Inflammatory macrophage treated with lipopolysaccharide for 4 hours (primary cell): ENCODE results near the gene TBCK.
A peak's percentile ranks its signal among the peaks of the same experiment; 100 is the strongest.
"Not testable (repeated sequence)": the region's sequence is repeated elsewhere in the genome, so short reads cannot be mapped to it uniquely, and the experiment has no call there.

Source experiments
- DNase-seq: peaks from one replicate; pipeline ENCODE4 v3.0.0-alpha.2; 2020

TBCK gene

DNA sequence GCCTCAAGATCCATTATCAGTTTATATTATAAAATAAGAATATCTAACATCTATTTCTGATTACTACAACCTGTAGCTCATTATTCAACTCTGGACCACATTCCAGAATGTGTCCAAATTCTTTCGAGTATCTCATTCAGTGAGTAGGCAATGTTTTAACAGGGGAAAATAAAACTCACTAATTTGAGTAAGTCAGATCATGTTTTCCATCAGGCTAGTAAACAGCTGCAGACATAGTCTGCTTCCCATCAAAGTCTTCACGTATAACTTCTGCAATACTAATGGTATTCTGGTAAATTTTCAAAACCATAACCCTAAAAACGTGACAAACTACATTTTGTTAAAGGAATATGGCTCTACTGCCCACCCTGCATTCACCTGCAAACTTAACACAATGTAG is 31.8 kb downstream of the TBCK start:
- DNase-seq = no peak

DNA sequence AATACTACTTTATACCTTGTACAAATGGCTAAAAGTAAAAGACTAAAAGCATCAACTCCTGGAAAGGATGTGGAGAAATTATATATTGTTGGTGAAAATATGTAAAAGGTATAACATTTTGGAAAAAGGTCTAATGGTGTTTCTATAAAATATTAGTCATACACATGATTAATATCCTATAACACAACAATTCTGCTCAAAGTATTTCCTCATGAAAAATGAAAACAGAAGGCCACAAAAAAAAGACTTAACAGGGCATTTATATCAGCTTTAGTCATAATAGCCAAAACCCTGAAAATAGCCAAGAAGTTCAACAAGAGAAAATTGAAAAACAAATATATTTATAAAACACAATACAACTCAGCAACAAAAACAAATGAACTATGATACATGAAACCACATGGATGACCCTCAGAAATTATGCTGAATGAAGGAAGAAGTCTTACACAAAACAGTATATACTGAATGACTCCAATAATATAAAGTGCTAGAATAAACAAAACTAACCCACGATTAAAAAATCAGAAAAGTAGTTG is 38.8 kb downstream of the TBCK start:
- DNase-seq = no peak

DNA sequence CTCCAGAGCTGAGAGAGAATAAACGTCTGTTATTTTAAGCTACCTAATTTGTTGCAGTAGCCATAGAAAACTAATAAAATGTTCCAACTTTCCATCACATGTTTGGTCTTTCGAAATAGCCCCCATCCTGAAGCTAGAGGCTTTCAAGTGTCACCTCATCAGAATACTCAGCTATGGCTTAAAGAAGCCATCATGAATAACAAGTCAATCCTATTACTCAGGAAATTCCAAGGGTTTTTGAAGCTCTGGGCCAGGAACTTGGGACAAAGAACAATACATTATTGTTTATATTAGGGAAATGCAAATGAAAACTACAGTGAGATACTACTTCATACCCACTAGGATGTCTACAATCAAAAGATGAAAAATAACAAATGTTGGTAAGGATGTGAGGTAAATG is 42.2 kb downstream of the TBCK start:
- no peak for DNase-seq

DNA sequence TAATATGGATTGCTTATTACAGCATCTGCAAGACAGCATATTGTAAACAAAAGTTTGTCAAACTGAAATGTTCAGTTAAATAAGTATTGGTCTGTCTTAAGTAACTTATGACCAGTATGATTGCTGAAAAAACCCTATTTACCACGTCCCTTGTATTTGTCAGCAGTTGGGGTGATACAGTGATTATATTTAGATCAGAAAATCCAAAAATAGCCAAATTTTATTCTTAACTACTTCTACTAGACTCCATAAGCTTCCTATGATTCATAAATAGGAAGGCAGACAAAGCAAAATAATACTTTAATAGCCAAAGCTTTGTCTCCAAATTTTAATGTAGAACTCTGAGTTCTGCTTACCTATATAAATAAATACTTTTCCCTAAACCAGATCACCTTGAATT is 45.3 kb downstream of the TBCK start:
- no peak for DNase-seq

DNA sequence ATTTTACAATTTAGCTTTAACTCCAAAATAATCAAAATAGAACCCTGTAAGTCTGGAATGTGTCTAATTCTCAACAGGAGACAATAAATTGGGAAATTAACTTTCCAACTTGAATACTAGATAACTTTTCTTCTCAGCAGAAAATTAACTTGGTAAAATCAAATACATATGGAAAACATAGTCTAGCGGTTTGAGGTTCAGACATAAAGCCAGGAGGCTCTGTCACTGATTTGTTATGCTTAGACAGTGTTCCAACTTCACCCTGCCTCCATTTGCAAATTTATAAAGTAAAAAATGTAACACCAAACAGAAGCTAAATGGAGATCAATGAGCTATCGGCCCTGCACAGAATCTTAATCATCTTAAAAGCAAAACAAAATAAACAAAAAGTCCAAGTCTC is 46.3 kb downstream of the TBCK start:
- DNase-seq = no peak

DNA sequence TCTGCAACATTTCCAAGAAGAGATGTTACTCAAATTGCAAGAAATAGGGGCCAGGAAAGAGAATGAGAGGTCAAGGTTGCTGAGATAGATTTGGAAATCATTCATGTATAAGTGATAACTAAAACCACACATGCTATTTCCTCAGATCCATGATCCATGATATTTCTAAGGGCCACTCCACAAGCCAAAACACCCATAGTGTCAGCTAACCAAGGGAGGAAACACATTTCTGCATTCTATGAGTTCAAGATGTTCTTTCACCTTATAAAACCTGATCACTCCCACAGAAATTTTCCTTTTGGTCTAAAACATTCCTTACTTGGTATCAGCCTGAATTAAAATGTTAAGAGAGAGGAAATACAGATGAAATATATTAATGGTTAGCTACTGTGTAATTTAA is 47.2 kb downstream of the TBCK start:
- DNase-seq = no peak

DNA sequence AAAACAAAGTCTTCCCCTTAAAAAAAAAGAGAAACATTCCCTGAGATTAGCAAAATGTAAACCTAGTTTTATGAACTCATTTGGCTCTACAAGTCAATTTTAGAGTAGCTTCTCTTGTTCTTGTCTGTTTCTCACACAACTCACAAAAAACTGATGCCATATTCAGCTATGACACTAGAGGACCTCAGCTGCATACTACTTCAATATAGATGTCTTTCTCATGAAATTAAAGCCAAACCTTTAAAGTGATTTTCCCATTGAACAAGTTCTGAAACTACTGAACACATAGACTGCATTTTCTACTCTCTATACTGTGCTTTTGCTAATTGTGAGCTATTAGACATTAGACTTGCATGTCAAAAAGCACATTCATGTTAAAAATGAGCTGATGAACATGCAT is 49.8 kb downstream of the TBCK start:
- peak; percentile 10 for DNase-seq

DNA sequence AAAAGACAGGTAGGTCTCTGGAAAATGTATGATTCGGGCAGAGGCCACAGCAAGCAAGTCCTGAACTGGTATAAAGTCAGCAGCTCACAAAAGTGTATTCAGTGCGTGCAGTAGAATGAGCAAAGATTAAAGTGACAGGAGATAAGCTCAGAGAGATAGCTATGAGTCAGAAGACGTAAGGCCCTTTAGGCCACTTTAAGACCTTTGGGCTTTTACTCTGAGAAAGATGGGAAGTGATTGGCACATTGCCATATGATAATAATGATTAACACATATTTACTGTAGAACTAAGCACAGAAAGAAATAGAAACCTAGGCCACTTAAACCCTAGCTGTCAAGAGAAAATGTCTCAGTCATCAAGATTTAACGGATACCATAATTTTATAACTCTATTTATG is 51.7 kb downstream of the TBCK start:
- DNase-seq = no peak

DNA sequence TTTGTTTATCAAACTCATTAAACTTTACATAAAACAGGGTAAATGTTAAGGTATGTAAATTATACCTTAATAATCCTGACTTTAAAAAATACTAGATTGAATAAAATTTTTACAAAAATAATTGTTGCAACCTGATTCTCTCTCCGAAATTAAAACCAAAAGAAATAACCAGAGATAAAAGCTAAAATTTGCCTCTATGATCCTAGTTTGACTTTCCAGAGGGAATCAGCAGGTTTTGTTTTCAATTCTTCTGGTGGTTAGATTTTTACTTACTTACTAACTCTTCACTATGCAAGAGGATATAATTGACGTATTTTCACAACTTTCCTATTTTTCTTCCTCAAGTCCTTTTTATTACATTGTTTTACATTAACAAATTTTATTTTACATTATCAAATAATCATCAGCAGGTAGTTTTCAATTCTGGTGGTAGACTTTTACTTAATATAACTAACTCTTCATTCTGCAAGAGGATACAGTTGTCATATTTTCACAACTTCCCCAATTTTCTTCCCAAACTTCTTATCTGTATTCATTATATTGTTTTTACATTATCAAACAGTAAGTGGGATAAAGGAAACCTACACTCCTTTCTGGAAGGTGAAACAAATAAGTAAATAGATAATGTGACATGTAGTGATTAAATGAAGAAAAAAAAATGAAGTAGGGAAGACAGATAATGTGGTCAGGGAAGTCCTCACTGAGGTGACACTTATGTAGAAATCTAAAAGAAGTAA is 52.2 kb downstream of the TBCK start:
- DNase-seq = no peak

DNA sequence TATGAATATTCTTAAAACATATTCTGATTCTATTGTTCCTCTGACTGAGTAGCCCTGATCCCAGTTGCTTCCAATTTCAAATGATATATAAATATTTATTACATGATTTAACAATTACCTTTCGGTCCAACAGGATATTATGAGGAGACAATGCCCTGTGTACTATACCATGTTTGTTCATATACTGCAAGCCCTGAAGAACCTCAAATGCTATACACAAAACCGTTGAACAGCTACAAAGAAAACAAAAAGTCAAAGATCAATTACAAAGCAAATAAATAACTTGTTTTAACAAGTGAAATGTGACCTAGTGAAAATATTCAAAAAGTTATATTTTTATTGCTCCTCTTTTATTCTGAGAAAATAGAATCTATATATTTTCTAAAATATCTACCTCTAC is 54.0 kb downstream of the TBCK start:
- DNase-seq = no peak

DNA sequence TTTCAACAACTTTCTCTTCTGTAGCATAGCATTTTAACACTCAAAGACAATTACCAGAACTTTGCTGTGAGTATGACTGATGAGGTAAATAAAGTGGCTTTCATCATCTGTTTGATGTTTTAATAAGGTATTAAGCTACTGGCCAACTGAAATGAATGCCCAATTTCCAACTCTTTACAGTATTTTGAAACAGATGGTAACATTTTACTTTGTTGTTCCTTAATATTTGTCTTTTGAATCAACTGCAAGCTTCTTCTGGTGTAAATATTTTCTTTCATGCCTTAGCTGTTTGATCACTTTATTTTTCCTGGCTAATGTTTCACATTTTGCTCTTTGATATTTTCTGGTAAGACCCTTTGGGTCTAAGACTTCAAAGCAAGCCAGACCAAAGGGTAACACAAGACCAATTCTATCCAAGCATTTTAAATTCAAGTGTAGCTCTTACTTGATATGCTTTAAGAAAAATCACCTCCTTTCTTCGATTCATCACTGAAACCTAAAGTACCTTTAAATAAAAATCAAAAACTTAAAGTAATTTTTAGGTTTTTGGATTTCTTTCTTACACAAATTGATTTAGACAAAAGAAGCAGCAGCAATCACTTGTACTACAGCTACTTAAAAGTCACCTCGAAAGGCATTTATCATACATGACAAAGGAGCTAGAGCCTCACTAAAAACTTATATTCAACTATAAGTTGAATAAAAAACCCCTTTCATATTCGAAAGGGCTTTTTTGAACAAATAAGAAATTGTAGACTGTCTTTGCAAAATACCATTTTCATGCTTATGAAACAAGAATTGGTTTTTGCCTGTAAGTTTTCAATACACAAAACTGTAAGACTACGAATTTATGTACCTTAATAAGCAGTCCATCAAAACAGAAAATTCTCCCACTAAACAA is 57.6 kb downstream of the TBCK start:
- no peak for DNase-seq

DNA sequence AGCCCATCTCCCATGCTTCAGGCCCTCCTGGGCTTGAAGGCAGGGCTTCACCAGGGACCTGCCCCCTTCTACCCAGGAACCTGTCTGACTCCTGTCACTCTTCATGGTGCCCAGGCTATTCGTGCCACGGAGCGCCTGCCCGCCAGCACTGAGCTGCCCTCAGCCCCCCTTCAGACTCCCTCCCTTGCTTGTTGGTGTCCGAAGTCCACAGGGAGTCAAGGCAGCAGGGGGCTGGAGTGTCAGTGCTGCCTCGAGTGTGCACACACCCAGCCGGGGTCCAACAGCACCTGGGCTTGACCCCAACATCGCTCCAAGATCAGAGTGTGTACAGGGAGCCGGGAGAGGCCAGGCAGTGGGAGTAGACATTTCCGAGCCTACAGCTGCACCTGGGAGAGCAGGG is 59.8 kb downstream of the TBCK start:
- DNase-seq = no peak

DNA sequence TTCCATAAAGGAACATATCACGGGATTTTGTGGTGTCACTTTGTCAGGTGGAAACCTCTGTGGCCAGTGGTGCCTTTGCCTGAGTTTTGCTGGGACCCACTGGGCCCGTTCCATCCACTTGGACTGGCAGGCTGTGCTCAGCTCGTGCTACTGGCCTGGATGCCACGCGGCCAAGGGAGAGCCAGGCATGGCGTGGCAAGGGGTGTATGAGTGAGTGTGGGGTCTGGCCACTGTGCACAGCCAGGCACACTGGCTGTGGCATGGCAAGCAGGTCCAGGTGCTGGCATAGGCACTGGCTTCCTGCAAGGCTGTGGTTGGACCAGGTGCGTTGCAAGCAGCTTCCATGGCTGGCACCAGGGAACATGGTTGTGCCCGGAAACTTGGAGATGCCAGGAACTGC is 60.8 kb downstream of the TBCK start:
- no peak for DNase-seq

DNA sequence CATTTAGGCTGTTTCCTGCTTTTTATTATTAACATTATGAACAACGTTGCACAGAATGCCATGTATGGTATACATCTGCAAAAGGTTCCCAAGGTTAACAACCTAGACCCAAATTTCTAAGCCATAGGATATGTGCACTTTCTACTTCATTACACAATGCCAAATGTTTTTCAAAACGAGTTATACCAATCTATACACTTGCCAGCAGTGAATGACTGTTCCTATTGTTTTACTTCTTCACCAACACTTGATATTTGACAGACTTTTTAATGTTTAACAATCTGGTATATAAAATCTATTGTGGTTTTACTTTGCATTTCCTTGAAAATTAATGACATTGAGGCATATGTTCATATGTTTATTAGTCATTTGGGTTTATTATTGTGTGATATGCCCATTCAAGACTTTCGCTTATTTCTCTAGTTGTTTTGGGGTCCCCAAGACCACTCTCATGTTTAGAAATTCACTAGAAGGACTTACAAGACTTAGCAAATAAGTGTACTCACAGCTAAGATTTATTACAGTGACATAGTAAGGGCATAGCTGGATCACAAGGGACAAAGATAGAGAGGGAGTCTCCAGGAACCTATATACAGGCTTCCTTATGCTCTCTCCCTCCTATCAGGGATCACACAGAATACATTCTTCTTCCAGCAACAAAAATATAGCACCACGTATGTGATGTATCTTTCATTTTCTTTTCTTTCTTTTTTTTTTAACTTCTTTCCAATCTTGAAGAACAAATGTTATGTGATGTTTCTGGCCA is 62.5 kb downstream of the TBCK start:
- no peak for DNase-seq

DNA sequence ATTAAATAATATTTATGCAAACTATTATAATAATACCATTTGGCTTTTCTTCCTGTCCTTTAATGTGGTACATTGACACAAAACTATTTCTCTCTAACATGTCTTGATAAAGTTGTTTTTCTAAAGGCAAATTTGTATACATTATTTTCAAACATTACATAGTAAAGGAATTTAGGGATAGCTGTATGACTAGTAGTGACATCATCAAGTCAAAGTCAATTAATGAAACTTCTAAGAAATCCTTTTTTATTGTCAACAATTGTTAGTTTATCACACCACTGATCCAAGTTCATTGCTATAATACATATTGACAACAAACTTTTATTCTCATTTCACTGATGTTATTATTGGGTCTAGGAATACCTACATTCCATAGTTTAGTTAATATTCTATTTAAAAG is 68.4 kb downstream of the TBCK start:
- DNase-seq = no peak

DNA sequence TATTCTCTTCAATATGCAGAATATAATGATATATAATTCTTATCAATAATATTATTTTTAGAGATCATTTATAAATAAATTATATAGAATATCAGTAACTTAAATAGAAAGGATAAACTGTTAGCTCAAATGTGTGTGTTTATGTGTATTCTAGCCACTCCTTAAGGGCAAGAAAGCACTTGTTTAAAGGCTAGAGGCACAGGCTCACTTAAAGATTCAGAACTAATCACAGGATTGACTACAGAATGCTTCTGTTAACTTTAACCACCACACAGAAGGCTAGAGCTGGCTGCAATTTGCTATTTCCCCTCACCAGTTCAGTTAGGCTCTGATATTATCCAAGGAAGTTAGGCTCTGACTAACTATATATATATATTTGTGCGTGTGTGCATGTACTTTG is 69.6 kb downstream of the TBCK start:
- DNase-seq = no peak

DNA sequence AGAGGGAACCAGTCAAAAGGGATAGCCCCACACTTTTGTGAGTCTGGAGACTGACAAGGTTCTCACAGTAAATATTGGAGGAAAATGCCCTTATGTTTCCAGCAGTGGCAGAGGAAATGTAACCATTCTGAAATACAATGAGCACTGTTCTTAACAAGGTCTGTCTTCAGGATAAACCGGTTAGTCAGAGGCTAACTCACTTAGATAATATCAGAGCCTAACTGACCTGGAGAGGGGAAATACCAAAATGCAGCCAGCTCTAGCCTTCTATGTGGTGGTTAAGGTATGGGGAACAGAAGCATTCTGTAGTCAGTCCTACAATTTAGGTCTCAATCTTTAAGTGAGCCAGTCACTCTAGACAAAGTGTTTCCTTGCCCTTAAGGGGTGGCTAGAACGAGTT is 70.8 kb downstream of the TBCK start:
- no peak for DNase-seq

DNA sequence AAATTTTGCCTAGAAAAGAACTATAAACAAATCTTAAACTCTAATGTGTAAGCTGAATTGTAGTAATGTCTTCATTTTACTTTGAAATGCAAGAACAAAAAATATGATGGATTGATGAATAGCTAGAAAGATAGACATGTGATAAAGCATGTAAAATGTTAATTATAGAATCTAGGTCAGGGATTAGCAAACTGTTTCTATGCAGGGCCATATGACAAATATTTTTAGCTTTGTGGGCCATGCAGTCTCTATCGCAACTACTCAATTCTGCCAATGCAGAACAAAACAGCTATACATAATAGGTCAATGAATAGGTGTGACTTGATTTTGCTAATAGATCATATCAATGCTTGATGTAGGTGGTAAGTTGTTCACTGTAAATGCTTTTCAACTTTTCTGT is 75.3 kb downstream of the TBCK start:
- no peak for DNase-seq

DNA sequence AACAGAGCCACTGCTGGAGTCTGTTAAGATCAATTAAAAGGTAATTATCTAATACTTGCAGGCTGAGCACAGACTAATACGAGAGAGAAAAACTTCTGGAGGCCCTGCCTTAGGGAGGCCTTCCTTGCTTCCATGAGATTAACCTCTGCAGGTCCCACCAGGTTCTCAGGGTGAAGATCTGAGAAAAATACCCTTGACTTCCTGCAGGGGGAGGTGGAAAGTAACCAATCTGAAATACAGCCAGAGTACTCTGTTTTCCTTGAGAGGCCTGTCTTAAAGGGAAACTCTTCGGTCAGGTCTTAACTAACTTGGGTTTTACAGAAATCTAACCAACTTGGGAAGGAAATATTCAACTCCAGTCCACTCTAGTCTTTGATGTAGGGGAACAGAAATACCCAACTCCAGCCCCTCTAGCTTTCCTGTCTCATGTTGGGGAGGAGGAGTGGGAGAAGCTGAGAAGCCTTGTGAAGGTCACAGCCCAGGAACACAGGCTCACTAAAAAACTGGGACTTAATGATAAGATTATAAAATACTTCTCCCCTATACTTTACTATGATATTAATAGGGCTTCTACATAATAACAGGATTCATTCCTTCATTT is 77.1 kb downstream of the TBCK start:
- peak; percentile 18 for DNase-seq

DNA sequence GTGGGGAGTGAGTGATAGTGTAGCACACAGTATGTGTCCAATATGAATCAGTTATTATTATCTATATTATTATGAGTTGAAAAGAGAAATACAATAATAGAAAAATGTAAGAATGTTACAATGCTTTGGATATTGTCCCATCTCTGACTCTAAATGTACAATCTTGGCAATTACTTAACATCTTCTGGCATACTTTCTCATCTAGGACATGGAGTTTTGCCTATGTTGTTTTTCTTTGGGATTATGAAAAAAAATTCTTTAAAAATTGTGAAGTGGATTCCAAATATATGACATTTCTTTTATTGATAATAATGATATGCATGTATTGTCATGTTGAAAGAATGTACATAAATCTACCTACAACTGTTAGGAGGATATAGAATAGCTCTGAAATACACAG is 84.1 kb downstream of the TBCK start:
- no peak for DNase-seq

DNA sequence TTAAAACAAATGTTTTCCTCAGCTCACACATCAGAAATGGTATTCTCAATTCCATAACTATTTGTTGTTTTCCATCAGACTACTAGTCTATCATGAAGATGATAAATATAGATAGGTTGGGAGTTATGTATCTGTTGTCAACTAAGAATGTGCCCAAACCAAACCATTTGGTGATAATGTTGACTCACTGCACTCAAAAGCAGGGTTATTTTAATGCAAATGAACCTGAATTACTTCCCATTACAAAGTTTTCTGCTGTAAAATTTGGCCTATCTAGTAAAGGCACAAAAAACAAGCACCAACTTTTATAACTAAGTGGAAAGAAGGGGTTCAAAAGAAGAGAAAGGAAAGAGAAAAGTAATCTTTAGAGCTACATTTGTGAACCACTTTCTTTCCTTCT is 93.5 kb downstream of the TBCK start:
- DNase-seq = no peak

DNA sequence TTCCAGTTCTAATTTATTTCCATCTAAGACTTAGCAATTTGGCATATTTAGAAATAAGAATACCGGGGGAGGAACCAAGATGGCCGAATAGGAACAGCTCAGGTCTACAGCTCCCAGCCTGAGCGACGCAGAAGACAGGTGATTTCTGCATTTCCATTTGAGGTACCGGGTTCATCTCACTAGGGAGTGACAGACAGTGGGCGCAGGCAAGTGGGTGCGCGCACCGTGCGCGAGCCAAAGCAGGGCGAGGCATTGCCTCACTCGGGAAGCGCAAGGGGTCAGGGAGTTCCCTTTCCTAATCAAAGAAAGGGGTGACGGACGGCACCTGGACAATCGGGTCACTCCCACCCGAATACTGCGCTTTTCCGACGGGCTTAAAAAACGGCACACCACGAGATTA is 102.7 kb downstream of the TBCK start:
- DNase-seq = not testable (repeated sequence)

DNA sequence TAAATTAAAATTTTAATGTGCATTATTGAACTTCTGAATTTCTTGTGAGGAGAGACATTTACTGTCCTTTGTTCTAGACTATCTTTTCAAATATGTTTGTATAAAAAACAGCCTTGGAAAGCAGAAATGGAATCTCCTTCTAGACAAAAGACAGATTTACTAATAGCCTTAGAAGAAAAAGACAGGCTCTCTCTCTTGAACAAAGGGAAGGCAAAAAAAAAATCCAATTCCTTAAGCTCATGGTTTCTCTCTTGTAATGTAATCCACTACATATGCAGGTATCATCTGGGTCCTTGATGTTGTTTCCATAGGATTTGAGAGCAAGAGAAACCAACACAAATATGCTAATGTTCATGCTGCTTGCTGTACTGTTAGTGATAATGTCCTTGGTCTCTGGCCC is 106.0 kb downstream of the TBCK start:
- DNase-seq = no peak
